ENCODE results near the gene MFSD12. TPM values are rescaled to one million over a fixed set of nuclear protein-coding genes. Genes with fewer than 3 reads are reported as not detected.
A peak's percentile ranks its signal among the peaks of the same experiment; 100 is the strongest.

MFSD12 gene
- total RNA-seq, 1 donor from 2014 or later, result 85.5 TPM

GRCh38 chr19:3528080-3528479 lies 29.3 kb downstream of the MFSD12 start:
- Mint-ChIP-seq H3K4me3 (ENCODE audit: unreplicated experiment) (no peak overlapping the region), H3K9me3 (ENCODE audit: unreplicated experiment) (no peaks in the 10 kb centered on the region), H3K27ac (ENCODE audit: unreplicated experiment) (no peak overlapping the region), H3K4me1 (ENCODE audit: unreplicated experiment) (no peaks in the 10 kb centered on the region), H3K27me3 (ENCODE audit: unreplicated experiment) (no peaks in the 10 kb centered on the region), H3K36me3 (ENCODE audit: unreplicated experiment) (peaks cover 16% of the 10 kb centered on the region)
- no peak for TF ChIP-seq CTCF (IDR thresholded peaks at IDR 0.05)
- no peak for DNase-seq (ENCODE audit: extremely low spot score, unreplicated experiment)

GRCh38 chr19:3527238-3527910 lies 30.0 kb downstream of the MFSD12 start:
- TF ChIP-seq CTCF (IDR thresholded peaks at IDR 0.05), result no peak
- Mint-ChIP-seq H3K27ac (ENCODE audit: unreplicated experiment) (no peak overlapping the region), H3K9me3 (ENCODE audit: unreplicated experiment) (no peaks in the 10 kb centered on the region), H3K4me1 (ENCODE audit: unreplicated experiment) (no peaks in the 10 kb centered on the region), H3K36me3 (ENCODE audit: unreplicated experiment) (peaks cover 14% of the 10 kb centered on the region), H3K27me3 (ENCODE audit: unreplicated experiment) (no peaks in the 10 kb centered on the region), H3K4me3 (ENCODE audit: unreplicated experiment) (no peak overlapping the region)
- DNase-seq (ENCODE audit: extremely low spot score, unreplicated experiment), result no peak

GRCh38 chr19:3526507-3527237 lies 30.7 kb downstream of the MFSD12 start:
- H3K27me3 Mint-ChIP-seq (ENCODE audit: unreplicated experiment), result no peaks in the 10 kb centered on the region
- H3K4me1 Mint-ChIP-seq (ENCODE audit: unreplicated experiment), result no peaks in the 10 kb centered on the region
- peak; percentile 26 for TF ChIP-seq CTCF (IDR thresholded peaks at IDR 0.05)
- H3K27ac Mint-ChIP-seq (ENCODE audit: unreplicated experiment), result no peak overlapping the region
- DNase-seq (ENCODE audit: extremely low spot score, unreplicated experiment), result no peak
- H3K9me3 Mint-ChIP-seq (ENCODE audit: unreplicated experiment), result no peaks in the 10 kb centered on the region
- no peak overlapping the region for H3K4me3 Mint-ChIP-seq (ENCODE audit: unreplicated experiment)
- H3K36me3 Mint-ChIP-seq (ENCODE audit: unreplicated experiment), result peaks cover 15% of the 10 kb centered on the region

- no peak for DNase-seq (ENCODE audit: extremely low spot score, unreplicated experiment)
- Mint-ChIP-seq H3K27me3 (ENCODE audit: unreplicated experiment) (no peaks in the 10 kb centered on the region), H3K4me3 (ENCODE audit: unreplicated experiment) (no peak overlapping the region), H3K9me3 (ENCODE audit: unreplicated experiment) (no peaks in the 10 kb centered on the region), H3K36me3 (ENCODE audit: unreplicated experiment) (peaks cover 9% of the 10 kb centered on the region), H3K4me1 (ENCODE audit: unreplicated experiment) (no peaks in the 10 kb centered on the region), H3K27ac (ENCODE audit: unreplicated experiment) (no peak overlapping the region)
- no peak for TF ChIP-seq CTCF (IDR thresholded peaks at IDR 0.05)
These were observed 32.4 kb downstream of the MFSD12 start for GRCh38 chr19:3524904-3525451.
